Stomach (tissue), 4 donors: ENCODE data around the gene MCF2L.

Experiments
- CTCF ChIP-seq, 7 experiments: fragments of 450-650 bp in 4 of 7; fragments of 200-600 bp in 3 of 7; sonication (generic) in 3 of 7; IDR thresholded peaks; one replicate each; pipeline ENCODE4 v1.5.1; 2016 to 2019; ENCODE audit warnings: antibody characterized with exemption in 7 of 7, control low read depth in 2 of 7, mild to moderate bottlenecking in 1 of 7
- POLR2A ChIP-seq, 4 donors: fragments of 450-650 bp; IDR thresholded peaks; one replicate each; pipeline ENCODE4 v1.6.1; 2016; ENCODE audit warnings: antibody characterized with exemption in 4 of 4, control low read depth in 2 of 4, mild to moderate bottlenecking in 1 of 4, moderate library complexity in 1 of 4

DNA sequence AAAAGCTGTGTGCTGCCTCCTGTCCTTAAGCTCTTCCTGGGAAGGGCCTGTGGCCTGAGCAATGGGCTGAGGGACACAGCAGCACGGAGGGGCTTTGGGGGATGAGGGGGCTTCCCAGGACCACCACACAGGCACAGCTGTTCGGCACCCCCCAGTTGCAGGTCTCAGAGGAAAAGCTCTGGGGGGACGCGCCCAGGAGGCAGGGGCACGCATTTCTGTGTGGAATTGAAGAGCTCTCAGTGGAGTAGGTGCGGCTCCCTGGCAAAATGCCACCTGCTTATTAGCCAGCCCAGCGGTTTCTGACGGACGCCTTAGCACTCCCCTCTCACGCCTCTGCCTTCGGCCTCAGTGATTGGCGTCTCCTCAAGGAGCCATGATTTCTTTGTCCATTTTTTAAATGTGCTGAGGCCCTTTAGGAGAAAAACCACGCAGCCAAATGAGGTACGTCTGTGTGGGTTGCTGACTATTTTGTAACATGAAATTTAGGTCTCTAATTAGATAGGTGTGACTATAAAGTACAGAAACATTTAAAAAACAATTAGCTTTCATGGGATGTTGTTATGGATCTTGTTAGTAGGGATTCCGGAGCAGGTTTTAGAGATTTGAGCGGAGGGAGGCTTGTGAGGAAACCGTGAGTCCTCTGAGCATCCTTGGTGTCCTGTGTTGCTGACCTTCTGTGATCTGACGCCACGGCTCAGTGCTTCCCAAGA is 4.0 kb downstream of the MCF2L start:
- TF ChIP-seq CTCF (IDR thresholded peaks at IDR 0.05) (no peak), POLR2A (IDR thresholded peaks at IDR 0.05) (no peak)
